ENCODE measurements around the gene RARA.

Gene RARA

DNA sequence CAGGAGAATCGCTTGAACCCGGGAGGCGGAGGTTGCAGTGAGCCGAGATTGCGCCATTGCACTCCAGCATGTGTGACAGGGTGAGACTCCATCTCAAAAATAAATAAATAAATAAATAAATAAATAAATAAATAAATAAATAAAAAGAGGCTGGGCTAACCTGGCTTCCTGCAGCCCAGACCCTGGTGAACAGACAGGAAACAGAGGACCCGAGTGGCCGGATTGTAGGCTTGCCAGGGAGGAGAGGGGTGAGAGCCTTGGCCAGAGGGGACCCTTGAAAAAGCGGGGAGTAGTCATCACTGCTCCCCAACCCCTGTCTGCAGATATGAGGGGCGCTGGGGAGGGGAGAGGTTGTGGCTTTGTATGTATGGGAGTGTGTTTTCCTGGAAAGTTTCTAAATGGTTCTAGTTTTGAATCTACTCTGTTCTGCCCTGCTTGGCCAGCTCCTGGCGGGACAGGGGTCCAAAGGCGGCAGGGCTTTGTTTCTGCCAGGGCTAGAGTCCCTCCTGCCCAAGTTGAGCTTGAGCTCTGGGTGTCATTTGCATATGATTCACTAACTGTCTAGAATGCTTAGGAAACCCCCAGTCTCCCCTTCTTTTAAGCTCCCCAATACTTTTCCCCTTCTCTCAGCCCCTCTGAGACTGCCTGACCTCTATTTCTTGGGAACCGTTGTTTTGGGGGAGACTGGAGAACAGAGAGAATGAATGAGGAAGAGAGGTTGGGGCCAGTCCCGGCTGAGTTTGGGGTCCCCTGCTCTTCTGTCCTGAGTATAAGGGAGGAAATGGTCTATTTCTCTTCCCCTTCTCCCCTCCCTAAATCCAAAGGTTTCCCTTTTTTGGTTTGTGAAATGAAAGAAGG, 16.4 kb downstream of the RARA start (continued):
- TF ChIP-seq ZNF544 (tag by site-specific recombination; IDR thresholded peaks at IDR 0.05): no peak
- TF ChIP-seq GLI2 (tag by site-specific recombination; IDR thresholded peaks at IDR 0.05; ENCODE audit: borderline replicate concordance, low read depth): no peak; the same call in 1 of the 2 replicates
- TF ChIP-seq, protein P1, sequence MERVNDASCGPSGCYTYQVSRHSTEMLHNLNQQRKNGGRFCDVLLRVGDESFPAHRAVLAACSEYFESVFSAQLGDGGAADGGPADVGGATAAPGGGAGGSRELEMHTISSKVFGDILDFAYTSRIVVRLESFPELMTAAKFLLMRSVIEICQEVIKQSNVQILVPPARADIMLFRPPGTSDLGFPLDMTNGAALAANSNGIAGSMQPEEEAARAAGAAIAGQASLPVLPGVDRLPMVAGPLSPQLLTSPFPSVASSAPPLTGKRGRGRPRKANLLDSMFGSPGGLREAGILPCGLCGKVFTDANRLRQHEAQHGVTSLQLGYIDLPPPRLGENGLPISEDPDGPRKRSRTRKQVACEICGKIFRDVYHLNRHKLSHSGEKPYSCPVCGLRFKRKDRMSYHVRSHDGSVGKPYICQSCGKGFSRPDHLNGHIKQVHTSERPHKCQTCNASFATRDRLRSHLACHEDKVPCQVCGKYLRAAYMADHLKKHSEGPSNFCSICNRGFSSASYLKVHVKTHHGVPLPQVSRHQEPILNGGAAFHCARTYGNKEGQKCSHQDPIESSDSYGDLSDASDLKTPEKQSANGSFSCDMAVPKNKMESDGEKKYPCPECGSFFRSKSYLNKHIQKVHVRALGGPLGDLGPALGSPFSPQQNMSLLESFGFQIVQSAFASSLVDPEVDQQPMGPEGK (tag by site-specific recombination; IDR thresholded peaks at IDR 0.05): no peak
- TF ChIP-seq ZFP37 (tag by site-specific recombination; IDR thresholded peaks at IDR 0.05): peak; percentile 87; the same call in 1 of the 2 replicates
- no peak for TF ChIP-seq ZSCAN30 (tag by site-specific recombination; IDR thresholded peaks at IDR 0.05)
- TF ChIP-seq ZNF354C (tag by site-specific recombination; IDR thresholded peaks at IDR 0.05; ENCODE audit: borderline replicate concordance, low read depth): peak; percentile 88; the same call in 1 of the 2 replicates
- no peak for TF ChIP-seq ZNF311 (tag by site-specific recombination; IDR thresholded peaks at IDR 0.05; ENCODE audit: borderline replicate concordance)
- TF ChIP-seq, protein P2, sequence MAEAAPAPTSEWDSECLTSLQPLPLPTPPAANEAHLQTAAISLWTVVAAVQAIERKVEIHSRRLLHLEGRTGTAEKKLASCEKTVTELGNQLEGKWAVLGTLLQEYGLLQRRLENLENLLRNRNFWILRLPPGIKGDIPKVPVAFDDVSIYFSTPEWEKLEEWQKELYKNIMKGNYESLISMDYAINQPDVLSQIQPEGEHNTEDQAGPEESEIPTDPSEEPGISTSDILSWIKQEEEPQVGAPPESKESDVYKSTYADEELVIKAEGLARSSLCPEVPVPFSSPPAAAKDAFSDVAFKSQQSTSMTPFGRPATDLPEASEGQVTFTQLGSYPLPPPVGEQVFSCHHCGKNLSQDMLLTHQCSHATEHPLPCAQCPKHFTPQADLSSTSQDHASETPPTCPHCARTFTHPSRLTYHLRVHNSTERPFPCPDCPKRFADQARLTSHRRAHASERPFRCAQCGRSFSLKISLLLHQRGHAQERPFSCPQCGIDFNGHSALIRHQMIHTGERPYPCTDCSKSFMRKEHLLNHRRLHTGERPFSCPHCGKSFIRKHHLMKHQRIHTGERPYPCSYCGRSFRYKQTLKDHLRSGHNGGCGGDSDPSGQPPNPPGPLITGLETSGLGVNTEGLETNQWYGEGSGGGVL (tag by site-specific recombination; IDR thresholded peaks at IDR 0.05): no peak
- TF ChIP-seq ZNF768 (tag by site-specific recombination; IDR thresholded peaks at IDR 0.05): no peak
- TF ChIP-seq ZBTB20 (tag by site-specific recombination; IDR thresholded peaks at IDR 0.05): no peak
- no peak for TF ChIP-seq EGR2 (tag by site-specific recombination; IDR thresholded peaks at IDR 0.05; ENCODE audit: low read depth)
- TF ChIP-seq, protein P3, sequence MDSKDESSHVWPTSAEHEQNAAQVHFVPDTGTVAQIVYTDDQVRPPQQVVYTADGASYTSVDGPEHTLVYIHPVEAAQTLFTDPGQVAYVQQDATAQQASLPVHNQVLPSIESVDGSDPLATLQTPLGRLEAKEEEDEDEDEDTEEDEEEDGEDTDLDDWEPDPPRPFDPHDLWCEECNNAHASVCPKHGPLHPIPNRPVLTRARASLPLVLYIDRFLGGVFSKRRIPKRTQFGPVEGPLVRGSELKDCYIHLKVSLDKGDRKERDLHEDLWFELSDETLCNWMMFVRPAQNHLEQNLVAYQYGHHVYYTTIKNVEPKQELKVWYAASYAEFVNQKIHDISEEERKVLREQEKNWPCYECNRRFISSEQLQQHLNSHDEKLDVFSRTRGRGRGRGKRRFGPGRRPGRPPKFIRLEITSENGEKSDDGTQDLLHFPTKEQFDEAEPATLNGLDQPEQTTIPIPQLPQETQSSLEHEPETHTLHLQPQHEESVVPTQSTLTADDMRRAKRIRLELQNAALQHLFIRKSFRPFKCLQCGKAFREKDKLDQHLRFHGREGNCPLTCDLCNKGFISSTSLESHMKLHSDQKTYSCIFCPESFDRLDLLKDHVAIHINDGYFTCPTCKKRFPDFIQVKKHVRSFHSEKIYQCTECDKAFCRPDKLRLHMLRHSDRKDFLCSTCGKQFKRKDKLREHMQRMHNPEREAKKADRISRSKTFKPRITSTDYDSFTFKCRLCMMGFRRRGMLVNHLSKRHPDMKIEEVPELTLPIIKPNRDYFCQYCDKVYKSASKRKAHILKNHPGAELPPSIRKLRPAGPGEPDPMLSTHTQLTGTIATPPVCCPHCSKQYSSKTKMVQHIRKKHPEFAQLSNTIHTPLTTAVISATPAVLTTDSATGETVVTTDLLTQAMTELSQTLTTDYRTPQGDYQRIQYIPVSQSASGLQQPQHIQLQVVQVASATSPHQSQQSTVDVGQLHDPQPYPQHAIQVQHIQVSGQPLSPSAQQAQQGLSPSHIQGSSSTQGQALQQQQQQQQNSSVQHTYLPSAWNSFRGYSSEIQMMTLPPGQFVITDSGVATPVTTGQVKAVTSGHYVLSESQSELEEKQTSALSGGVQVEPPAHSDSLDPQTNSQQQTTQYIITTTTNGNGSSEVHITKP (tag by site-specific recombination; IDR thresholded peaks at IDR 0.05): no peak
- peak; percentile 74; the same call in 1 of the 2 replicates for TF ChIP-seq OVOL3 (tag by site-specific recombination; IDR thresholded peaks at IDR 0.05)
- TF ChIP-seq TRIM28 (IDR thresholded peaks at IDR 0.05; ENCODE audit: borderline replicate concordance, low read length): no peak
- no peak for TF ChIP-seq PRDM1 (tag by site-specific recombination; IDR thresholded peaks at IDR 0.05)
- TF ChIP-seq ZBTB7A (tag by site-specific recombination; IDR thresholded peaks at IDR 0.05; ENCODE audit: low read depth): peak; percentile 68; the same call in 1 of the 2 replicates
- TF ChIP-seq, protein P4, sequence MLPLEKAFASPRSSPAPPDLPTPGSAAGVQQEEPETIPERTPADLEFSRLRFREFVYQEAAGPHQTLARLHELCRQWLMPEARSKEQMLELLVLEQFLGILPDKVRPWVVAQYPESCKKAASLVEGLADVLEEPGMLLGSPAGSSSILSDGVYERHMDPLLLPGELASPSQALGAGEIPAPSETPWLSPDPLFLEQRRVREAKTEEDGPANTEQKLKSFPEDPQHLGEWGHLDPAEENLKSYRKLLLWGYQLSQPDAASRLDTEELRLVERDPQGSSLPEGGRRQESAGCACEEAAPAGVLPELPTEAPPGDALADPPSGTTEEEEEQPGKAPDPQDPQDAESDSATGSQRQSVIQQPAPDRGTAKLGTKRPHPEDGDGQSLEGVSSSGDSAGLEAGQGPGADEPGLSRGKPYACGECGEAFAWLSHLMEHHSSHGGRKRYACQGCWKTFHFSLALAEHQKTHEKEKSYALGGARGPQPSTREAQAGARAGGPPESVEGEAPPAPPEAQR (tag by site-specific recombination; IDR thresholded peaks at IDR 0.05): no peak
- TF ChIP-seq, protein P5, sequence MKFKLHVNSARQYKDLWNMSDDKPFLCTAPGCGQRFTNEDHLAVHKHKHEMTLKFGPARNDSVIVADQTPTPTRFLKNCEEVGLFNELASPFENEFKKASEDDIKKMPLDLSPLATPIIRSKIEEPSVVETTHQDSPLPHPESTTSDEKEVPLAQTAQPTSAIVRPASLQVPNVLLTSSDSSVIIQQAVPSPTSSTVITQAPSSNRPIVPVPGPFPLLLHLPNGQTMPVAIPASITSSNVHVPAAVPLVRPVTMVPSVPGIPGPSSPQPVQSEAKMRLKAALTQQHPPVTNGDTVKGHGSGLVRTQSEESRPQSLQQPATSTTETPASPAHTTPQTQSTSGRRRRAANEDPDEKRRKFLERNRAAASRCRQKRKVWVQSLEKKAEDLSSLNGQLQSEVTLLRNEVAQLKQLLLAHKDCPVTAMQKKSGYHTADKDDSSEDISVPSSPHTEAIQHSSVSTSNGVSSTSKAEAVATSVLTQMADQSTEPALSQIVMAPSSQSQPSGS (tag by site-specific recombination; IDR thresholded peaks at IDR 0.05; ENCODE audit: low read depth): no peak
- TF ChIP-seq ZNF341 (tag by site-specific recombination; IDR thresholded peaks at IDR 0.05; ENCODE audit: low read depth): 0 out of 2 replicates have a peak, but pooled peaks have one; percentile 45
- TF ChIP-seq ZNF155 (tag by site-specific recombination; IDR thresholded peaks at IDR 0.05): 0 out of 2 replicates have a peak, but pooled peaks have one; percentile 61
- no peak for TF ChIP-seq KLF16 (tag by site-specific recombination; IDR thresholded peaks at IDR 0.05)
- TF ChIP-seq, protein P6, sequence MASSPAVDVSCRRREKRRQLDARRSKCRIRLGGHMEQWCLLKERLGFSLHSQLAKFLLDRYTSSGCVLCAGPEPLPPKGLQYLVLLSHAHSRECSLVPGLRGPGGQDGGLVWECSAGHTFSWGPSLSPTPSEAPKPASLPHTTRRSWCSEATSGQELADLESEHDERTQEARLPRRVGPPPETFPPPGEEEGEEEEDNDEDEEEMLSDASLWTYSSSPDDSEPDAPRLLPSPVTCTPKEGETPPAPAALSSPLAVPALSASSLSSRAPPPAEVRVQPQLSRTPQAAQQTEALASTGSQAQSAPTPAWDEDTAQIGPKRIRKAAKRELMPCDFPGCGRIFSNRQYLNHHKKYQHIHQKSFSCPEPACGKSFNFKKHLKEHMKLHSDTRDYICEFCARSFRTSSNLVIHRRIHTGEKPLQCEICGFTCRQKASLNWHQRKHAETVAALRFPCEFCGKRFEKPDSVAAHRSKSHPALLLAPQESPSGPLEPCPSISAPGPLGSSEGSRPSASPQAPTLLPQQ (tag by site-specific recombination; IDR thresholded peaks at IDR 0.05): no peak
- 0 out of 2 replicates have a peak, but pooled peaks have one; percentile 33 for TF ChIP-seq WT1 (tag by site-specific recombination; IDR thresholded peaks at IDR 0.05)
- TF ChIP-seq, protein P7, sequence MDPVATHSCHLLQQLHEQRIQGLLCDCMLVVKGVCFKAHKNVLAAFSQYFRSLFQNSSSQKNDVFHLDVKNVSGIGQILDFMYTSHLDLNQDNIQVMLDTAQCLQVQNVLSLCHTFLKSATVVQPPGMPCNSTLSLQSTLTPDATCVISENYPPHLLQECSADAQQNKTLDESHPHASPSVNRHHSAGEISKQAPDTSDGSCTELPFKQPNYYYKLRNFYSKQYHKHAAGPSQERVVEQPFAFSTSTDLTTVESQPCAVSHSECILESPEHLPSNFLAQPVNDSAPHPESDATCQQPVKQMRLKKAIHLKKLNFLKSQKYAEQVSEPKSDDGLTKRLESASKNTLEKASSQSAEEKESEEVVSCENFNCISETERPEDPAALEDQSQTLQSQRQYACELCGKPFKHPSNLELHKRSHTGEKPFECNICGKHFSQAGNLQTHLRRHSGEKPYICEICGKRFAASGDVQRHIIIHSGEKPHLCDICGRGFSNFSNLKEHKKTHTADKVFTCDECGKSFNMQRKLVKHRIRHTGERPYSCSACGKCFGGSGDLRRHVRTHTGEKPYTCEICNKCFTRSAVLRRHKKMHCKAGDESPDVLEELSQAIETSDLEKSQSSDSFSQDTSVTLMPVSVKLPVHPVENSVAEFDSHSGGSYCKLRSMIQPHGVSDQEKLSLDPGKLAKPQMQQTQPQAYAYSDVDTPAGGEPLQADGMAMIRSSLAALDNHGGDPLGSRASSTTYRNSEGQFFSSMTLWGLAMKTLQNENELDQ (tag by site-specific recombination; IDR thresholded peaks at IDR 0.05; ENCODE audit: low read depth): no peak
